Ramos (cell line): ENCODE data around the gene SLC8B1.

ENCODE experiments used
- in situ Hi-C: fragments of 300-500 bp; cut with MboI; formaldehyde crosslinking; loops from one replicate; pipeline ENCODE4 v1.14.3; 2022; ENCODE audit warnings: low sequenced_read_pairs; ENCODE audit not compliant: unreplicated experiment

SLC8B1 gene

DNA sequence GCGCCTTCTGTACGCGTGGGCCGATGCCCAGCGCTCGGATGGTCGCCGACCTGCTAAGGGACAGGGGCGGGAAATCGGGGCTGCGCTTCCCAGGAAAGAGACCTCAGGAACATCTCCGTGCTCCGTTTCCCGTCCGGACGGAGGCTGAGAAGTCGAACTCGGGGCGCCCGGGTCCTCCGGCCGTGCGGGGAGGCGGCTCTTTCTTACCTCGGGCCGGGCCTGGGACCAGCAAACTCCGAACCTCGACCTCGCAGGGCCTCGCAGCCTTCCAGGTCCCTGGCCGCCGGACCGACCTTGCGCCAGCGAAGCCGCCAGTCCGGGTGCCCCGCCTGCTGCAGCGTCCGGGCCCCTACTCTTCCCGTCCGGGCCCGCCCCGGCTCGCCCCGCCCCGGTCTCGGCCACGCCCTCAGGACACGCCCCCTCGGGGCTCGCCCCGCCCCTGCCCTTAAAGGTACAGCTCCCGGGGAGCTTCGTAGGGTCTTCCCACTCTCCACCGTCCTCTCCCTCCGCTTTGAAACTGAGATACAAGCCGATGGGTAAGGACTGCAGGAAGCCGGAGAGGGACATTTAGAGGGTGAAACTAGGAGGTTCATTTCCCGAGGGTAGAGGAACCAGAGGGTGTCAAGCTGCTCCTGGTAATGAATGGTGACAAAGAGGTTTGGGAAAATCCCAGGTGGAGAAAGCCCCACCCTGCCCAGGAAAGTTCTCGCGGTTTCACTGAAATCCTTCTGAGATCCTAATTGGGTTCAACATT is at the start of gene SLC8B1:
Gene SLC8B1, minus strand, starts transcription at position 324 of the 754 bp plus-strand sequence. CDS start 2,231 bp downstream, outside the sequence.
- in situ Hi-C loops, result no loop called here

- in situ Hi-C loops, result no loop called here
Observed at GRCh38 chr12:113382206-113382605, 47.3 kb upstream of the SLC8B1 start.

- in situ Hi-C loops, result no loop called here
Observed at GRCh38 chr12:113381220-113381619, 46.3 kb upstream of the SLC8B1 start.

DNA sequence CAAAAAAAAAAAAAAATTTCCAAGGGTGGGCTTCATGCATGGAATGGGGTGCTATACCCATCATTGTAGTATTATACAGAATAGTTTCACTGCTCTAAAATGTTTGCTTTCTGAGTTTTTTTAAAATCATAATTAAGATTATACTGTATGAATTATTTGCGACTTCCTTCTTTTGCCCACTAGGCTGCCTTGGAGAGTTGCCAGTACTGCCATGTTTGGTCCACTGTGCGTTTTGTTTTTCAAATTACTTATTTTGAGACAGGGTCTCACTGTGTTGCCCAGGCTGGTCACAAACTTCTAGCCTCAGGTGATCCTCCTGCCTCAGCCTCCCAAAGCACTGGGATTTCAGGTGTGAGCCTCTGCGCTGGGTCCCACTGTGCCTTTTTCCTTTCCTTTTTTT is 43.4 kb upstream of the SLC8B1 start:
- in situ Hi-C loops, result no loop called here

- in situ Hi-C loops, result no loop called here
Observed at GRCh38 chr12:113374823-113375428, 40.0 kb upstream of the SLC8B1 start.

DNA sequence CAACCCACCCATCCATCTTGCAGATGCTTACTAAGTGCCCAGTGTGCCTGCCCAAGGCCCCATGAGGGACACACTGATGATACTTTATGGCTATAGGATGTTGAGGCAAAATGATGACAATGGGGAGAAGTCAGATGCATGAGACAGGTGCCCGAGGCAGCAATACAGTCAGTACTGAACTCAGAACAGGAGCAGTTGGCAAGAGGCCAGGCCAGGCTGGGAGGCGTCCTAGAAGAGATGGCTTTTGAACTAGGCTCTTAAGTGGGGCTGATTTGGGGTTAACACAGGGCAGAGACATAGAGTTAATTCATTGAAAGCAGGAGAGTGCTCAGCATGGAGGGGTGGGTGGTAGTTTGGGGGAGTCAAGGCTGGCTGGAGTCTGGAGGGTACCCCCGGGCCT is 39.1 kb upstream of the SLC8B1 start:
- in situ Hi-C loops, result no loop called here

GRCh38 chr12:113373440-113373839 is 38.5 kb upstream of the SLC8B1 start:
- in situ Hi-C loops, result no loop called here

- in situ Hi-C loops, result no loop called here
Observed at GRCh38 chr12:113372371-113372770, 37.5 kb upstream of the SLC8B1 start.

GRCh38 chr12:113371808-113372207 is 36.9 kb upstream of the SLC8B1 start:
- in situ Hi-C loops, result no loop called here

- in situ Hi-C loops, result no loop called here
Observed at GRCh38 chr12:113370923-113371682, 36.2 kb upstream of the SLC8B1 start.

DNA sequence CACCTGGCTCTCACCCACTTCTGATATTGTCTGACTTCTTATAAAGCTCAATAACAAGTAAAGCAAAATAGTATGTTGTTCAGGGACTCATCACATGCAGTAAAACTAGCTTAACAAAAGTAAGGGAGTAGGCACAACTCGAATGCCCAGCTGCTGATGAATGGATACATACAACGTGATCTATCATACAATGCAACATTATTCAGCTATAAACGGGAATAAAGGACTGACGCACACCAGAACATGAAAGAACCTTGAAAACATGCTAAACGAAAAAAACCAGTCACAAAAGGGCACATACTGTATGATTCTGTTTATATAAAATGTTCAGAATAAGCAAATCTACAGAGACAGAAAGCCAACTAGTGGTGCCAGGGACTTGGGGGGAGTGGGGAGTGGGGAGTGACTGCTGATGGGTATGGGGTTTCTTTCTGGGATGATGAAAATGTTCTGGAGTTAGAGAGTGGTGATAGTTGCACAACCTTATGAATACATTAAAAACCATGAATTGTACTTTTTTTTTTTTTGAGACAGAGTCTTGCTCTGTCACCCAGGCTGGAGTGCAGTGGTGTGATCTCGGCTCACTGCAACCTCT is 34.6 kb upstream of the SLC8B1 start:
- in situ Hi-C loops, result no loop called here

- in situ Hi-C loops, result no loop called here
Observed at GRCh38 chr12:113368331-113368730, 33.4 kb upstream of the SLC8B1 start.

DNA sequence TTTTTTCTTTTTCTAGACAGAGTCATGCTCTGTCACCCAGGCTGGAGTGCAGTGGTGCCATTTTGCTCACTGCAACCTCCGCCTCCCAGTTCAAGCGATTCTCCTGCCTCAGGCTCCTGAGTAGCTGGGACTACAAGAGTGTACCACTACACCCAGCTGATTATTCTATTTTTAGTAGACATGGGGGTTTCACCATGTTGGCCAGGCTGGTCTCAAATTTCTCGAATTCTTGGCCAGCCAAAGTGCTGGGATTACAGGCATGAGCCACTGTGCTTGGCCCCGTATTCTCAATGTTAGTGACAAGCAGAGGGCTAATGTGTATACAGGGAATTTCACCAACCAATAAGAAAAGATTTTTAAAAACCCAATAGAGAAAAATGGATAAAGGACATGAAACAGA is 31.9 kb upstream of the SLC8B1 start:
- in situ Hi-C loops, result no loop called here

GRCh38 chr12:113365639-113366395 is 30.9 kb upstream of the SLC8B1 start:
- in situ Hi-C loops, result no loop called here

DNA sequence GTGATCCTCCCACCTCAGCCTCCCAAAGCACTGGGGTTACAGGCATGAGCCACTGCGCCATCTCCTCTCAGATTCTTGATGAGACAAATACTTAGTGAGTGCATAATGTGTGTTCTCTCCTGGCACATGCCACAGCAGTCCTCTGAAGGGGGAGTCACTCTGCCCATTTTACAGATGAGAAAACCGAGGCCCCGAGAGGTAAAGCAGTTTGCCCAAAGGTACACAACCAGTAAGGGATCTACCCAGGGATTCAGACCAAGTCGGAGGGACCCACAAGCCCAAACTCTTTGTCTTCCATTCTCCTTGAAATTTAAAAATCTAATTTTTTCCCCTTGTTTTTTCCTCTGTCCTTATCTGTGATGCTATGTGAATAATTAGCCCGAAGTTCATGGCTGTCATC is 29.8 kb upstream of the SLC8B1 start:
- in situ Hi-C loops, result no loop called here

DNA sequence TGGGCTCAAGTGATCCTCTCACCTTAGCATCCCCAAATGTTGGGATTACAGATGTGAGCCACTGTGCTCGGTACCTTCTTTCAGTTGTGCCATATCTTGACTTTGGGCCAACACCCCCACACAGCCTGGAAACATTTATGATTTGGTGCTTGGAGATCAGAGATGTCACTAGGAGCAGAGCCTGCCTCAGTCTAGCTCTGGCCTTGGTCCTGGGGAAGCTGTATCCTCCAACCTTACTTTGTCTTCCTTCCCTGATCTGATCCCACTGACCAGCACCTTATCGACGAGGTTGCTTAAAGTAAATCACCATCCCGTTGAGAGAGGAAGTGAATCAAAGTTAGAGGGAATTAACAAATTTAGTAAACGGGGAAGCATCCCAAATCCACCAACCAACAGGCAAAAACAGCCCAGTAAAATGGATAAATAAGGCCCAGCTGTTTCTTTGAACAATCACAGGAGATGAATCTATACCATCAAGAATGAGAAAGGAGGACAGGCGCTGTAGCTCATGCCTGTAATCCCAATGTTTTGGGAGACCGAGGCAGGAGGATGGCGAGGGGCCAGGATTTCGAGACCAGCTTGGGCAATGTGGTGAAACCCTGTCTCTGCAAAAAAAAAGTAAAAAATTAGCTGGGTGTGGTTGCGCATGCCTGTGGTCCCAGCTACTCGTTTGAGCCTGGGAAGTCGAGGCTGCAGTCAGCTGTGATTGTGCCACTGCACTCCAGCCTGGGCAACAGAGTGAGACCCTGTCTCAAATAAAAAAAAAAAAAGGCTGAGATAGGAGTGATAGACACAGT is 26.9 kb upstream of the SLC8B1 start:
- in situ Hi-C loops, result no loop called here

DNA sequence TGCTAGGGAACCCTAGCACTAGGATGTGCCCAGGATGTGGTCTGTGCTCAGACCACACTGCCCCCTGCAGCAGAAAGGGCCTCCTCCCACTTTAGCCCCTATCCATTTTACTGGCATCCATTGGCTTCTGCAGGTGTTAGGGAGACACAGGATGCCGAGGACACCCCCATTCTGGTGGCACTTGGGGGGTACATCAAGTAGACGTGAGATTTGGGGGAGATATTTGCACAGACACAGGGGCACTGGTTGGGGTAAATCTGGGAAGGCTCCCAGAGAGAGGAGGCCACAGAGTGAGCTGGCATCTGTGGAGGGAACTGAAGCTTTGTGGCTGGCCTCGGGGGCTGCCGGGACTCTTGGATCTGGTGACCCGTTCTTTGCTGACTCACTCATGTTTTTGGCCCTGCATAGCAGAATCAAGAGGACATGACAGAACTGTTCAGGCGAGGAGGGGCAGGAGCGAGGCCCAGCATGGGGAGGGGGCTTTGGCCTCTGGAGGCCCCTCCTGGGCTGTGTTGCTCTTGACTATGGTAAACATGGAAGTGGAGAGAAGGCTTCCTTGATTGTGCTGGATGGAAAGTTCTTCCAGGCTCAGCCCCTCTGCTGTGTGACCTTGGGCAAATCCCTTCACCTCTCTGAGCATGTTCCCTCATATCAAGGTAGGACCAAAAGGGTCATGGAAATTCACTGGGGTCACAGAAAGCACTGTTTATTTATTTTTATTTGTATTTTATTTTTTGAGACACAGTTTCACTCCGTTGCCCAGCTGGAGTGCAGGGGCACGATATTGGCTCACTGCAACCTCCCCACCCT is 25.2 kb upstream of the SLC8B1 start:
- in situ Hi-C loops, result no loop called here

DNA sequence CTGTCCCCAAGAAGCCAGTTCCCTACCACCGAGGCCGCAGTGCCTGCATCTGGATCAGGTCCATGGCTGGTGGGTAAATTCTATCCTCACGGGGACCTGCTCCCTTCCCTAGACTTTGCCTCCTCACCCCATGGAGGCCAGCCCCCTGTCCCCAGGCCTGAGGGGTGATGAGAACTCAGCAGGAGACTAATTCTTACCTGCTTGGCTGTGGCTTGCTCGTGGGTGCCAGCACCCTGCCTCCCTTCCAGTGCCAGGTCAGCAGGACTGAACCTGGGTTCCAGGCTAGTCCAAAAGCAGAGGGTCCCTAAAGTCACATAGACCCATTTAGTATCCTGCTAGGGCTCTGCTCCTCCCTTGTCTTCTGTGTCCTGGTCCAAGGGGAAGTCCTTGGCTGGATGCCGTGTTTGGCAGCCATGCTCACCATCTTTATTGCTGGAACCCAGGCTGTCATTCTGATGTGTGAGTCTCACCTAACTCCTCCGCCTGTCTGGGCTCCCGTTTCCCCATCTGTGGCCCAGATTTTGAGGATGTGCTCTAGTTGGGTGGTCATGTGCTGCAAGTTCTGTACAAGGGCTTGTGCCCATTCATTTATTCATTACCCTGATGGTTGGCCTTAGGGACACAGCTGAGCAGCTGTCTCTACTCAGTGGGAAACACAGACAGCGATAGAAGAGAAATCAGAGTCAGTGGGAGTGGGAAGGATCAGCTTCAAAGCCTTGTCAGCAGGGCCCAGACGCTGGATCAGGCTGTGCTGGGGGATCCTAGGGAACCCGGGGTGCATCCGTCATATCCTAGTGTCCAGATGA is 24.4 kb upstream of the SLC8B1 start:
- in situ Hi-C loops, result no loop called here
